A673 (cell line): Measurements from ENCODE around the gene MMP27.
"Not testable (repeated sequence)": the region's sequence is repeated elsewhere in the genome, so short reads cannot be mapped to it uniquely, and the experiment has no call there.

Experiments
- CTCF ChIP-seq: fragments of 300-800, 200-600 bp; sonication (generic); conservative IDR thresholded peaks from 2 replicates; pipeline ENCODE4 v1.5.1; 2017; ENCODE audit warnings: low read depth, mild to moderate bottlenecking, antibody characterized with exemption, low read length, moderate library complexity, mixed read lengths
- EZH2 ChIP-seq: fragments of 200-600 bp; sonication (generic); IDR thresholded peaks from 2 replicates; pipeline ENCODE4 v1.6.1; 2017; ENCODE audit warnings: borderline replicate concordance, low read depth, mild to moderate bottlenecking, mixed read lengths, antibody characterized with exemption, low read length; ENCODE audit not compliant: poor library complexity, severe bottlenecking

- not testable (repeated sequence) for TF ChIP-seq CTCF, EZH2
Measured at GRCh38 chr11:102730944-102731343, 25.4 kb upstream of the MMP27 start.
